Measurements from ENCODE around the gene PLP2.

PLP2 gene

GRCh38 chrX:49212209-49212608 is 40.5 kb downstream of the PLP2 start:
- DNase-seq = no peak

GRCh38 chrX:49212861-49213260 is 41.2 kb downstream of the PLP2 start:
- no peak for DNase-seq

- DNase-seq = no peak
These were observed 42.7 kb downstream of the PLP2 start for GRCh38 chrX:49214416-49214815.

GRCh38 chrX:49214996-49215526 is 43.4 kb downstream of the PLP2 start:
- DNase-seq = no peak

- DNase-seq = no peak
These were observed 48.4 kb downstream of the PLP2 start for GRCh38 chrX:49220100-49220499.

GRCh38 chrX:49221868-49222267 is 50.2 kb downstream of the PLP2 start:
- DNase-seq = no peak
